HepG2 (cell line): ENCODE measurements around the gene EDNRA.

Experiments used
- BRCA1 ChIP-seq: sonication (generic); formaldehyde crosslinking; IDR thresholded peaks from 2 replicates; pipeline ENCODE4 v1.4.0; 2020; ENCODE audit warnings: missing genetic modification reagents
- CHD4 ChIP-seq: fragments of 200-600 bp; sonication (generic); IDR thresholded peaks from 2 replicates; pipeline ENCODE4 v1.7.0; 2017; ENCODE audit warnings: mild to moderate bottlenecking, low read length, borderline replicate concordance
- FOXP1 ChIP-seq, 2 experiments: fragments of 450-650 bp in 1 of 2; IDR thresholded peaks; 2 replicates each; pipeline ENCODE4 v1.6.1; 2017 to 2018; ENCODE audit warnings: antibody characterized with exemption in 1 of 2
- LRRFIP1 ChIP-seq: sonication (generic); formaldehyde crosslinking; conservative IDR thresholded peaks from 2 replicates; pipeline ENCODE4 v1.4.0; 2020; ENCODE audit warnings: missing genetic modification reagents
- POLR2A ChIP-seq, 2 experiments: IDR thresholded peaks; 2 replicates each; pipeline ENCODE4 v1.6.1; 2011; ENCODE audit warnings: low read depth in 2 of 2, low read length in 2 of 2, mild to moderate bottlenecking in 1 of 2, moderate library complexity in 1 of 2; ENCODE audit not compliant: insufficient read depth in 1 of 2
- TCF12 ChIP-seq, 2 experiments: fragments of 450-650 bp in 1 of 2; sonication (generic) in 1 of 2; formaldehyde crosslinking in 1 of 2; IDR thresholded peaks; 2 replicates each; pipeline versions ENCODE4 v1.6.1 to v1.8.0; 2017 to 2022; ENCODE audit warnings: antibody characterized with exemption in 1 of 2, mild to moderate bottlenecking in 1 of 2, missing genetic modification reagents in 1 of 2, moderate library complexity in 1 of 2
- ZBTB38 ChIP-seq: sonication (generic); formaldehyde crosslinking; IDR thresholded peaks from 2 replicates; pipeline ENCODE4 v1.5.1; 2020; ENCODE audit warnings: mild to moderate bottlenecking, missing genetic modification reagents
- ZNF530 ChIP-seq: sonication (generic); formaldehyde crosslinking; IDR thresholded peaks from 2 replicates; pipeline ENCODE4 v1.5.0; 2020; ENCODE audit warnings: low read depth, mild to moderate bottlenecking, missing genetic modification reagents

- TF ChIP-seq BRCA1 (CRISPR knock-in tag) (no peak), CHD4 (no peak), TCF12 (IDR thresholded peaks at IDR 0.05) (no peak), TCF12 (CRISPR knock-in tag; IDR thresholded peaks at IDR 0.05) (no peak), FOXP1 (IDR thresholded peaks at IDR 0.05) (no peak), FOXP1 (CRISPR knock-in tag; IDR thresholded peaks at IDR 0.05) (no peak), ZNF530 (no peak), LRRFIP1 (CRISPR knock-in tag) (no peak), ZBTB38 (CRISPR knock-in tag) (no peak), POLR2A (IDR thresholded peaks at IDR 0.05; ENCODE audit: insufficient read depth in 1 of 2, low read depth in 2 of 2, low read length in 2 of 2) (no peak)
These were observed 17.8 kb upstream of the EDNRA start for GRCh38 chr4:147463065-147463464.
